ENCODE data around the gene ABR. TPM values are rescaled to one million over a fixed set of nuclear protein-coding genes. Genes with fewer than 3 reads are reported as not detected.
"Not testable (repeated sequence)": the region's sequence is repeated elsewhere in the genome, so short reads cannot be mapped to it uniquely, and the experiment has no call there.

The ABR gene
- total RNA-seq, 4 donors from 2014 or later, result 286 to 1,099 (median 522) TPM

DNA sequence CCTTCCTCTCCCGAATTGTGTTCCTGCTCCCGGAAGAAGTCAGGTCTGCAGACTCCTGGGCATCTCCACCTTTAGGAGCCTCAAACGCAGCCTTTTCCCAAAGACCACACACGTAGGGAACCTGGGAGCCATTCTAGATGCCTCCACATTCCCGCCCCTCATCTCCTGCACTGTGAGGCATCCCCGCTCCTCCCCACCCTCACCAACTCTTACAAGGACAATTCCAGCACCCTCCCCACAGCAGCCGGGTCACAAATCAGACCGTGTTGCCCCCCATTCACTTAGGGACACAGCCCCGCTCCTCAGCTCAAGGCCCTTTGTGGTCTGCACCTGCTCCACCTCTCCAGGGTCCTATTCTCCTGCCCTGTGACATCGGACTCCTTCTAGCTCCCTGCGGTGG is 49.6 kb downstream of the ABR start:
- WGBS, 2 donors (ENCODE audit: low coverage in 1 of 2), result 90% methylated on average over 11 of the region's 11 CpGs; no CpG with 5 or more reads in 1 of the 2 donors
- in situ Hi-C loops (cut with MboI; ENCODE audit: low pct_ligation_motif_present in 1 of 4, low pct_unique_long_range_greater_than_20kb in 1 of 4, low sequenced_read_pairs in 3 of 4) (no loop called here), intact Hi-C loops (cut with DNase I; ENCODE audit: low total_unique reads) (no loop called here)
- Histone ChIP-seq H3K27ac (no peak overlapping the region), H3K9me3 (no peaks in the 10 kb centered on the region), H3K27me3 (no peaks in the 10 kb centered on the region), H3K36me3 (no peaks in the 10 kb centered on the region), H3K4me1 (no peaks in the 10 kb centered on the region), H3K4me3 (no peak overlapping the region)
- TF ChIP-seq EP300 (IDR thresholded peaks at IDR 0.05; ENCODE audit: low read depth) (no peak), POLR2A (IDR thresholded peaks at IDR 0.05) (no peak), POLR2AphosphoS5 (IDR thresholded peaks at IDR 0.05) (no peak)
- TF ChIP-seq, protein P1, sequence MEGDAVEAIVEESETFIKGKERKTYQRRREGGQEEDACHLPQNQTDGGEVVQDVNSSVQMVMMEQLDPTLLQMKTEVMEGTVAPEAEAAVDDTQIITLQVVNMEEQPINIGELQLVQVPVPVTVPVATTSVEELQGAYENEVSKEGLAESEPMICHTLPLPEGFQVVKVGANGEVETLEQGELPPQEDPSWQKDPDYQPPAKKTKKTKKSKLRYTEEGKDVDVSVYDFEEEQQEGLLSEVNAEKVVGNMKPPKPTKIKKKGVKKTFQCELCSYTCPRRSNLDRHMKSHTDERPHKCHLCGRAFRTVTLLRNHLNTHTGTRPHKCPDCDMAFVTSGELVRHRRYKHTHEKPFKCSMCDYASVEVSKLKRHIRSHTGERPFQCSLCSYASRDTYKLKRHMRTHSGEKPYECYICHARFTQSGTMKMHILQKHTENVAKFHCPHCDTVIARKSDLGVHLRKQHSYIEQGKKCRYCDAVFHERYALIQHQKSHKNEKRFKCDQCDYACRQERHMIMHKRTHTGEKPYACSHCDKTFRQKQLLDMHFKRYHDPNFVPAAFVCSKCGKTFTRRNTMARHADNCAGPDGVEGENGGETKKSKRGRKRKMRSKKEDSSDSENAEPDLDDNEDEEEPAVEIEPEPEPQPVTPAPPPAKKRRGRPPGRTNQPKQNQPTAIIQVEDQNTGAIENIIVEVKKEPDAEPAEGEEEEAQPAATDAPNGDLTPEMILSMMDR (IDR thresholded peaks at IDR 0.05), result no peak
- no peak for DNase-seq

DNA sequence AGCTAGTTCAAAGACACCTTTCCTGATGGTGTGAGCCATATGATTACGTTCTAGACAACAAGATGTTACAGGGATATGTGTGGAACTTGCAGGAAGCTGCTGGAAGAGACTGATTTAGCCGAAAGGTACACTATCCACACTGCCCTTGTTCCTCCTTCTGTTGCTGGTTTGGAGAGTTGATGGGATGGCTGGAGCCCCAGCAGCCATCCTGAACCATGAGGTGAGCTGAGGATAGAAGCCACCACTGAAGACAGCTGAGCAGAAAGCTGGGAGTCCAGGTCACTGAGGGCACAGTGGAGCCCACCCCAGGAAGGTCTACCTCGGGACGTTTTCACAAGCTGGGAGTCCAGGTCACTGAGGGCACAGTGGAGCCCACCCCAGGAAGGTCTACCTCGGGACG is 51.3 kb downstream of the ABR start:
- H3K27ac ChIP-seq; H3K36me3 ChIP-seq; DNase-seq; intact Hi-C loops (cut with DNase I; ENCODE audit: low total_unique reads); H3K9me3 ChIP-seq; H3K27me3 ChIP-seq; H3K4me3 ChIP-seq; H3K4me1 ChIP-seq: not testable (repeated sequence)
- in situ Hi-C loops (cut with MboI; ENCODE audit: low pct_ligation_motif_present in 1 of 4, low pct_unique_long_range_greater_than_20kb in 1 of 4, low sequenced_read_pairs in 3 of 4), result loop anchor here in 1 of 4 donors (10.0 kb wide), 1 partner anchor 56 kb away; no protein-coding TSS in a partner anchor
- WGBS, 2 donors (ENCODE audit: low coverage in 1 of 2), result 96 to 100% methylated on average over 2 to 6 of the region's 6 CpGs

DNA sequence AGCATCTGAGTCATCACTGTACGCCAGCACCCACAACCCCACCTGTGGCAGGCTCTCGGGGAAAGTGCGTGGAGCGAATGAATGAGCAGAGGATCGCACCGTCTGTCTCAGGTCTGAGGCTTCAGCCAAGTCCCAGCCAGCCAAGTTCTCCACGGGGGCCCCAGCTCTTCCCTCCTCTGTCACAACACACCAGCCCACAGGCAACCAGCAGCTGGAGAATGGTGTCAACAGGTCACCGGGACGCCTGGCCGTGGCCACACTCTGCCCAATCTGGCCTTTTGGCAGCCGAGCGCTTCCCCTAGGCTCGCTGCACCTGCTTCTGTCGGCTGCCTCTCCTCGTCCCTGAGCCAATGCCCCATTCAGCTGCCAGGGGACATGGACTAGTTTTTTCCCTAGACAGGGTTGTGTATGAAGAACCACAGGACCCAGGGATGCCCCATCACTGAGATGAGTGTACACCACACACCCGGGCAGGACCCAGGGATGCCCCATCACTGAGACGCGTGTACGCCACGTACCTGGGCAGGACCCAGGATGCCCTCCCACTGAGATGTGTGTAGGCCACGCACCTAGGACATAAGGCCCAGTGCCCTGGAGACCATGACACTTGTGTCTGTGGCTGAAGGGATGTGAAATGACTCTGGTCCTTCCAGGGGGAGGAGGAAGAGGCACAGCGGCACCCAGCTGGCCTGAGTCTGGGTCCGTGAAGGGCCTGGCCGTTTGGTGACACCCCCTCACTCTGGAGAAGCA is 52.8 kb downstream of the ABR start:
- Histone ChIP-seq H3K4me1 (peaks cover 11 to 21% (median 21%) of the 10 kb centered on the region in 4 donors), H3K4me3 (no peak overlapping the region), H3K36me3 (no peaks in the 10 kb centered on the region), H3K27ac (no peak overlapping the region), H3K9me3 (no peaks in the 10 kb centered on the region), H3K27me3 (no peaks in the 10 kb centered on the region)
- in situ Hi-C loops (cut with MboI; ENCODE audit: low pct_ligation_motif_present in 1 of 4, low pct_unique_long_range_greater_than_20kb in 1 of 4, low sequenced_read_pairs in 3 of 4) (loop anchor here in 1 of 4 donors (10.0 kb wide), 1 partner anchor 58 kb away; no protein-coding TSS in a partner anchor), intact Hi-C loops (cut with DNase I; ENCODE audit: low total_unique reads) (no loop called here)
- WGBS, 2 donors (ENCODE audit: low coverage in 1 of 2), result 84% methylated on average over 24 of the region's 24 CpGs; no CpG with 5 or more reads in 1 of the 2 donors
- DNase-seq, result no peak
- TF ChIP-seq POLR2AphosphoS5 (IDR thresholded peaks at IDR 0.05) (no peak), POLR2A (IDR thresholded peaks at IDR 0.05) (no peak), EP300 (IDR thresholded peaks at IDR 0.05; ENCODE audit: low read depth) (no peak)
- TF ChIP-seq, protein P1 (IDR thresholded peaks at IDR 0.05), result no peak

DNA sequence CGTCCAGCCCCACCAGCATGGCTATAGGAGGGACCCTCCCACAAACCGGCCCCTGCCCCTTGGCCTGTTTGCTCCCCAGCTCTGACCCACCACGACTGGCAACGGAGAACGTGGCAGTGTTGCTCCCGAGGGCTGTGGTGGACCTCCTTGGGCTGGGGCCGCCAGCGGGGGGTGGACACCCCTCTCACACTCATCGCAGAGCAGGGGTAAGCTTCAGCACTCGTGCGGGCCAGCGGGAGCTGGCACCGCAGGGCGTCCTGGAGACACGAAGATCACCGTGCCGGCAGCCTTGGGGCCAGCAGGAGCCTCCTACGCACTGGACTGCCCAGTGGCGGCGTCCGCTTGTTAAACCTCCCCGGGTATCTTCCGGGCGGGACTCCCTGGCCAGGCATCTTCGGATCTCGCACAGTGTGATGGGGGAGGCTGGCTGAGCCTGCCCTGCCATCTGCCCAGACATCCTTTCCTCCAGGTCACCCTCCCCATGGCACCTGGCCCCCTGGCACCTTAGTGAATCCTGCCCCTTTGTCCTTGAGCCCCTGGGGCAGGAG is 53.5 kb downstream of the ABR start:
- H3K36me3 ChIP-seq, result no peaks in the 10 kb centered on the region
- WGBS, 2 donors (ENCODE audit: low coverage in 1 of 2), result 92% methylated on average over 26 of the region's 26 CpGs; no CpG with 5 or more reads in 1 of the 2 donors
- H3K4me1 ChIP-seq, result peaks cover 11 to 28% (median 25%) of the 10 kb centered on the region in 4 donors
- no peak for DNase-seq
- TF ChIP-seq EP300 (IDR thresholded peaks at IDR 0.05; ENCODE audit: low read depth), result no peak
- TF ChIP-seq, protein P1 (IDR thresholded peaks at IDR 0.05), result no peak
- TF ChIP-seq POLR2AphosphoS5 (IDR thresholded peaks at IDR 0.05), result no peak
- no peak overlapping the region for H3K4me3 ChIP-seq
- H3K27ac ChIP-seq, result no peak overlapping the region
- H3K9me3 ChIP-seq, result no peaks in the 10 kb centered on the region
- intact Hi-C loops (cut with DNase I; ENCODE audit: low total_unique reads), result no loop called here
- no peaks in the 10 kb centered on the region for H3K27me3 ChIP-seq
- in situ Hi-C loops (cut with MboI; ENCODE audit: low pct_ligation_motif_present in 1 of 4, low pct_unique_long_range_greater_than_20kb in 1 of 4, low sequenced_read_pairs in 3 of 4), result loop anchor here in 1 of 4 donors (10.0 kb wide), 1 partner anchor 58 kb away; no protein-coding TSS in a partner anchor

Measured in transverse colon (tissue), 4 donors.